Measurements from ENCODE around the gene ITPR2.
"Not testable (repeated sequence)": the region's sequence is repeated elsewhere in the genome, so short reads cannot be mapped to it uniquely, and the experiment has no call there.

ITPR2 gene

GRCh38 chr12:26331960-26332359 lies 501.0 kb downstream of the ITPR2 start:
- DNase-seq, result no peak

- DNase-seq, result no peak
Observed at GRCh38 chr12:26331136-26331535, 501.9 kb downstream of the ITPR2 start.

DNA sequence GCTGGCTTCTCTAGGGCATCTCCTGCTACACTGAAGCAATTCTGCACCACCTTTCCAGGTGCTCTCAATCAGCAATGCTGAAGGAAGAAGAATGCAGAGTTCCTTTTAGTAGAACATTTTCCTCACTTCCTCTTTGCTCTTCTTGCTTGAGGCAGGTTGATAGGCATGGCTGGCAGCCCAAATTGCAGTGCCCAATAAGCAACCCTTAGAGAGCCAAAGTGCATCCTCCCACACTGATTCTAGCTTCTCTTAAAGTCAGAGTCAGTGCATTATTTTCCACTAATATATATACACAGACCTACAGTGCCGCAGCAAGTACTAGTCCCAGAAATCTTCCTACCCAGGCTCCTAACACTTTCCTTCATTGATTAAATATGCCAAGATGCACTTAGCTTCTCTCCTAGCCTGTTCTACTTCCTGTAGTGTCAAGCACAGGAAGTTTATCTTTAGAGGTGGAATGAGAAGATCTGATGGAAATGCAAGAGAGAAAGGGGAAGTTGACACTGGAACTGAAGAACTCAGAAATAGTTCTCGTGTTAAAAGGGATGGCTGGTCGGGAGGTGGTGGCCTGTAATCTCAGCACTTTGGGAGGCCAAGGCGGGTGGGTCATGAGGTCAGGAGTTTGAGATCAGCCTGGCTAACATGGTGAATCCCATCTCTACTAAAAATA lies 504.9 kb downstream of the ITPR2 start:
- DNase-seq, result no peak

GRCh38 chr12:26323673-26324072 lies 509.3 kb downstream of the ITPR2 start:
- DNase-seq, result no peak

GRCh38 chr12:26319511-26319910 lies 513.5 kb downstream of the ITPR2 start:
- no peak for DNase-seq

DNA sequence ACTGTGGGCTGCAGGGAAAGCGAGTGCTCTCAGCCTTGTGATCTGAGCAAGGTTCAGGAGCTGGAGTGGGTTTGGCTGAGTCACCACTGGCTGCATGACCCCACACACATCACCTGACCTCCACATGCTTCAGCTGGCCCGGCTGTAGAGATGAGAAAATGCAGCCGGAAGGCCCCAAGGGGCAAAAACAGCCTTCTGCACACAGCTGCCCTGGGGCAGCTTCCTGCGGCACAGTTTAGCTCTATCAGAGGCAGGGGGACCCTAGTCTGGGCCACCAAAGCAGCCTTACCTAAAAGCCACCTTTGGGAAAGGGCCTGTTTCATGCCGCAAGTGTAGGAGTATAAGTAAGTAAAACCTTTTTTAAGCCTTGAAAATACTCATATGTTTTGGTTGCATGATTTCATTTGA lies 514.3 kb downstream of the ITPR2 start:
- DNase-seq, result peak in 1 of 2 experiments; percentile 1

GRCh38 chr12:26317942-26318575 lies 514.9 kb downstream of the ITPR2 start:
- DNase-seq, result no peak

- DNase-seq, result not testable (repeated sequence)
Observed at GRCh38 chr12:26314103-26314502, 518.9 kb downstream of the ITPR2 start.

DNA sequence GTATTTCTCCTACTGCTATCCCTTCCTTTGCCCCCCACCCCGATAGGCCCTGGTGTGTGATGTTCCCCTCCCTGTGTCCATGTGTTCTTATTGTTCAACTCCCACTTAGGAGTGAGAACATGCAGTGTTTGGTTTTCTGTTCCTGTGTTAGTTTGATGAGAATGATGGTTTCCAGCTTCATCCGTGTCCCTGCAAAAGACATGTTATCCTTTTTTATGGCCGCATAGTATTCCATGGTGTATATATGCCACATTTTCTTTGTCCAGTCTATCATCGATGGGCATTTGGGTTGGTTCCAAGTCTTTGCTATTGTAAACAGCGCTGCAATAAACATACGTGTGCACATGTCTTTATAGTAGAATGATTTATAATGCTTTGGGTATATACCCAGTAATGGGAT lies 522.5 kb downstream of the ITPR2 start:
- not testable (repeated sequence) for DNase-seq

GRCh38 chr12:26309634-26310033 lies 523.4 kb downstream of the ITPR2 start:
- no peak for DNase-seq

DNA sequence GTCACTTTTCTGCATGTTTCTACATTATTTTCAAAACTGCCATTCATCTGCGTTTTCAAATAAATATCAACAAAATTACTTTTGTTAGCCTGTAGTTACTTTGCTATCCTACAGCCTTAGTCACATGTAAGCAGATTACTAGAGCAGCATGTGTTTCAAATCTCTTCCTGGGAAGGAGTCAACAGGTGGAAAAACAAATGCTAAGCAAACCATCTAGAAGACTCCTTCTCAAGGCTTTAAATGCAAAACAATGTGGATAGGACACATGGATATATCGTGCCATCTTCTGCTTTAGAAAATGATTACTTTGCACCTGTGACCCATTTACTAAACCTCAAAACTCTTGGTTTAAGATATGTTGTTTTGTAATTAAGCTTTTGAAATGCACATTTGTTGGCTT lies 528.7 kb downstream of the ITPR2 start:
- DNase-seq, result no peak

DNA sequence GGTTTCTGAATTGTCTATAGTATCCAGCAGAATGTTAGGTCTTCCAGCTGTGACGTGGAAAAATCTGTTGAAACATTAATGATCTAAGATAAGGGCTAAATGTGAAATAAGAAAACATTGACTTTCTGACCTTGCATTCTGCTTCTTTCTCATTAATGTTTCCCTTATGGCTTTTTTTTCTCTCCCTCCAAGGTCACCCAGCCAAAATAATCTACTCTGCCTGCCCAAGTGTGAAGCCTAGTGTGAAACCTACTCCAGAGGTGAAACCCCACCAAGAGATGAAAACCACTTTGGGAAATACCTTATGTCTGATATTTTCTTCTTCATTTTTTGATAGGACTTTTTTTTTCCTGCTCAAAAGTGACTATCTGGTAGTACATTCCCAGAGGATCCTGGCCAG lies 529.6 kb downstream of the ITPR2 start:
- DNase-seq, result no peak

GRCh38 chr12:26302776-26303175 lies 530.2 kb downstream of the ITPR2 start:
- no peak for DNase-seq

GRCh38 chr12:26299751-26300150 lies 533.2 kb downstream of the ITPR2 start:
- no peak for DNase-seq

GRCh38 chr12:26298785-26299621 lies 534.0 kb downstream of the ITPR2 start:
- no peak for DNase-seq

DNA sequence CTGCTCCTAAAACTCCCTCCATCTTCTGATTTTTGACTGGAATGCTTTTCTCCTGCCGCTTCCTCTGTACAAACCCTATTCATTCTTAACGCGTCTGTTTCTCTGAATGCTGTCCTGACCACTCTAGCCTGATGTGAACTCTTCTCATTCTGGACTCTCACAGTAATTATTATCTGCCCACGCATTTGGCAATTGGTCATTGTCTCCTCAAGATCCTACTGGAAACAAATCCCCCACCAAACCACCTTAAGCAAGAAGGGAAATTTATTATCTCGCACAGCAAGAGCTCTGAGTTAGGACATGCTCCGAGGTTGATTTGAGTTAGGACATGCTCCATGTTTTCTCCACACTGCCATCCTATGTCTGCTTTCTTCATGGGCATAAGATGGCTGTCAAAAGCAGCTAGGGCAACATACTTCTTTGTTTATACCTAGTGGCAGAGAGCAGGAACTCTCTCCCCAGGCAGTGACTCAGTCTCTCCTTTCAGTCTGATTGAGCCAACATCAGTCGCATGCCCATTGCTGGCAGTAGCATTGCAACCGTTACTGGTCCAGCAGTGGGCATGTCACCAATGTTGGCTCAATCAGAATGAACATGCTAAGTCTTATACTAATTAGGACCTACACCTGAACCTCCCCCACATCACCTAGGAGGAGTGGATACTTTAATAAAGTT lies 535.5 kb downstream of the ITPR2 start:
- DNase-seq, result peak in 1 of 2 experiments; percentile 9

DNA sequence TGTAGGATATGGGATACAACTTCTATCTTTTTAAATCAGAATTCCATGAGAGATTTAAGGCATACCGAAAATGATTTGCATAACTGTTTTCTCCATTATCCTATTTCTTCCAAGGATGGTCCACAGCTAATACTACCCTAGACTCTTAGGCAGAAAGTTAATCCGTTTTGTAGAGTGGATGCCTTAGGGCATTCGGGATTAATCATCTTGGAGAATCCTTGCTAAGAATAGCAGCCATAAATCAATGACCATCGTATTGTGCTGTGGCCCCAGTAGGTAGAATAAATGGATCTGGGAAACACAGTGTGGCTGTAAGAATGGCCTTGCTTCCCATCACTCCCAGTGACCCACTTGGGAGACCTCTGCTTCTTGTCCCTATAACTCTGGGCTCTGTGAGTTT lies 538.0 kb downstream of the ITPR2 start:
- DNase-seq, result no peak

DNA sequence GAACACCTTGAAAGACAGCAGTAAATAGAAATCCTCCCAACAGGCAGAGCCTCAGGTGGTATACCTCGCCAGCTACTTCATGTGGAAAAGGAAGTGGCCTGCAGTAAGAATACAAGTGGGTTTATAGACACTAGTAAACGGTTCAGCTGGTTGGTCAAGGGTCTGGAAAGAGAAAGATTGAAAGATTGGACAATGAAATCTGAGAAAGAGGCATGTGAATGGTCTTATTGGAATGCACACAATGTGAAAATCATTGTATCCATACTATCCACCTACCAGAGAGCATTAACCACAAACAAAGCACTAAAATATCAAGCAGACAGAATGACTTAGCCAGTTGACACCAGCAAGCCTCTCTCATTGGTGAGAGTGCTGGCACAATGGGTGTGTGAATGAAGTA lies 539.4 kb downstream of the ITPR2 start:
- no peak for DNase-seq

DNA sequence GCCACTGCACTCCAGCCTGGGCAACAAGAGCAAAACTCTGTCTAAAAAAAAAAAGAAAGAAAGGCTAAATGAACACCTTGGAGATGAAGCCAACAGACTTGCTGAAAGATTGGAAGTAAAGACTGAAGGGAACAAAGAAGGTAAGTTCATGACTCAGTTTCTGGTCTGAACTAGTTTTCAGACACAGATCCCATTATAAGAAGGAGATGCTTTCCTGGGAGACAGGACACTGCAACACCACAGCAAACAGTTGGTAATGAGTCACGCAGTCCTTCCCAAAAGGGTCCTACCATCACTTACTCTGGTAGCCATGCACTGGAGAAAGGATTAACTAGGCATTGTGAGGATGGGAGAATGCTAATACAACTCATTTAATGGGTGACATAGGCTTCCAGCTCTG lies 540.4 kb downstream of the ITPR2 start:
- DNase-seq, result no peak

DNA sequence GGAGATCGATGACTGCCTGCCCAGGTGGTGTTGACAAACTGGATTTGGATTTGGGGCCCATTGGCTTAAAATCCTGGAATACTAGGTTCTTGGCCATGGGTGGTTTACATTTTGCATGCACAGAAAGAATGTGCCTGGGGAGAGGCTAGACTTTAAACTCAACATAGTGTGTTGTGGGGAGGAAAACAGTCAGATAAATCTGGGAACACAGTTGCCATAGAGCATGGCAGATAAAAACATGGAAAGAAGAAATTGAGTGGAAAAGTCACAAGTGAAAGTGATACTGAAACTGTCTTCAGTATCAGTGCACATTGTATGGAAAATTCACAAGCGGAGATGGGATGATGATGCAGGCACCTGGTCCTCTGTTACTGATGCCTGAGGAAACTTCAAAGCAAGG lies 542.4 kb downstream of the ITPR2 start:
- no peak for DNase-seq

GRCh38 chr12:26287671-26288381 lies 545.2 kb downstream of the ITPR2 start:
- no peak for DNase-seq

Data from activated CD4-positive, alpha-beta T cell treated with anti-CD3 and anti-CD28 coated beads, Interleukin-2, amount 50 U/mL, for 48 hours (primary cell).